IMR-90 (cell line): ENCODE results near the gene DUS2. TPM values are rescaled to one million over a fixed set of nuclear protein-coding genes. Genes with fewer than 3 reads are reported as not detected.

Experiments
- ATAC-seq: fragments of 200-7000 bp; cut with Tn5 transposase; 2 replicates; pipeline ENCODE4 v1.9.1; 2020; ENCODE audit warnings: low read depth, mild to moderate bottlenecking, moderate library complexity
- BruUV-seq: library from RNA; stranded (reverse); fragments of 400-500 nt; replicated peaks from 2 replicates; lab custom pipeline; 2021; lab: Mats Ljungman, UMichigan
- CTCF ChIA-PET: fragments of 300-600 bp; formaldehyde crosslinking; extraction: SDS; loops from one replicate; lab custom pipeline; 2021; ENCODE audit warnings: antibody characterized with exemption; lab: Yijun Ruan, JAX
- POLR2A ChIA-PET: fragments of 300-600 bp; sonication (Branson Sonifier 250); formaldehyde crosslinking; loops from one replicate; lab custom pipeline; 2022; ENCODE audit warnings: antibody characterized with exemption; ENCODE audit not compliant: unreplicated experiment; lab: Charles Lee
- DNase-seq: peaks from one replicate; pipeline ENCODE4 v3.0.0; 2013
- H2AFZ ChIP-seq: replicated peaks from 2 replicates; pipeline ENCODE3; 2013; ENCODE audit warnings: low read length, mild to moderate bottlenecking; ENCODE audit not compliant: poor library complexity
- H2AK5ac ChIP-seq: 2 replicates; pipeline ENCODE4 v1.6.1; 2013; ENCODE audit warnings: low read depth, low read length, inconsistent platforms
- H2AK9ac ChIP-seq: replicated peaks from 2 replicates; pipeline ENCODE3; 2013; ENCODE audit warnings: mild to moderate bottlenecking, low read depth, low read length, moderate library complexity; ENCODE audit not compliant: poor library complexity
- H2BK120ac ChIP-seq: 2 replicates; pipeline ENCODE4 v1.6.1; 2013; ENCODE audit warnings: low read depth, low read length, inconsistent platforms
- H2BK15ac ChIP-seq: 3 replicates; pipeline ENCODE4 v1.6.1; 2013; ENCODE audit warnings: low read depth, low read length, inconsistent platforms
- H2BK20ac ChIP-seq: 2 replicates; pipeline ENCODE4 v1.6.1; 2013; ENCODE audit warnings: low read depth, mild to moderate bottlenecking, inconsistent platforms, low read length, moderate library complexity
- H2BK5ac ChIP-seq: 2 replicates; pipeline ENCODE4 v1.6.1; 2013; ENCODE audit warnings: mild to moderate bottlenecking, low read depth, low read length, inconsistent platforms; ENCODE audit not compliant: poor library complexity, severe bottlenecking
- H3K14ac ChIP-seq: replicated peaks from 2 replicates; pipeline ENCODE4 v1.6.1; 2013; ENCODE audit warnings: low read depth, low read length, inconsistent platforms
- H3K18ac ChIP-seq: 2 replicates; pipeline ENCODE4 v1.6.1; 2013; ENCODE audit warnings: low read depth, low read length, control low read depth
- H3K23ac ChIP-seq: 2 replicates; pipeline ENCODE4 v1.6.1; 2013; ENCODE audit warnings: low read depth, low read length, inconsistent platforms
- H3K27ac ChIP-seq: 2 replicates; pipeline ENCODE4 v1.5.1; 2013; ENCODE audit warnings: mild to moderate bottlenecking, control low read depth, low read length; ENCODE audit not compliant: insufficient read depth
- H3K27me3 ChIP-seq: 2 replicates; pipeline ENCODE4 v1.6.1; 2013; ENCODE audit warnings: low read length; ENCODE audit not compliant: control insufficient read depth, insufficient read depth
- H3K36me3 ChIP-seq: 2 replicates; pipeline ENCODE4 v1.6.1; 2013; ENCODE audit warnings: low read length, mixed read lengths; ENCODE audit not compliant: control insufficient read depth, insufficient read depth
- H3K4ac ChIP-seq: 2 replicates; pipeline ENCODE4 v1.6.1; 2013; ENCODE audit warnings: low read depth, low read length, inconsistent platforms
- H3K4me1 ChIP-seq: 2 replicates; pipeline ENCODE4 v1.6.1; 2013; ENCODE audit warnings: low read length, mixed read lengths; ENCODE audit not compliant: control insufficient read depth, insufficient read depth
- H3K4me2 ChIP-seq: 2 replicates; pipeline ENCODE4 v1.6.1; 2013; ENCODE audit warnings: low read depth, mild to moderate bottlenecking, control low read depth, low read length, moderate library complexity
- H3K4me3 ChIP-seq: 2 replicates; pipeline ENCODE4 v1.5.1; 2013; ENCODE audit warnings: low read depth, mild to moderate bottlenecking, control low read depth, low read length, moderate library complexity; ENCODE audit not compliant: insufficient read depth
- H3K56ac ChIP-seq: 2 replicates; pipeline ENCODE4 v1.6.1; 2013; ENCODE audit warnings: low read length, inconsistent platforms; ENCODE audit not compliant: insufficient read depth; ENCODE audit errors: extremely low read depth
- H3K79me1 ChIP-seq, 2 experiments: 2 replicates each; pipeline ENCODE4 v1.6.1; 2013; ENCODE audit warnings: low read length in 2 of 2, inconsistent platforms in 1 of 2, low read depth in 1 of 2
- H3K9ac ChIP-seq: 2 replicates; pipeline ENCODE4 v1.6.1; 2013; ENCODE audit warnings: low read depth, low read length, control low read depth
- H3K9me1 ChIP-seq: 2 replicates; pipeline ENCODE4 v1.6.1; 2013; ENCODE audit warnings: low read length, inconsistent platforms; ENCODE audit not compliant: insufficient read depth
- H3K9me3 ChIP-seq: 2 replicates; pipeline ENCODE4 v1.6.1; 2013; ENCODE audit warnings: low read length; ENCODE audit not compliant: control insufficient read depth, insufficient read depth
- H4K20me1 ChIP-seq: 2 replicates; pipeline ENCODE4 v1.6.1; 2013; ENCODE audit warnings: low read length, inconsistent platforms; ENCODE audit not compliant: insufficient read depth
- H4K5ac ChIP-seq: 2 replicates; pipeline ENCODE4 v1.6.1; 2013; ENCODE audit warnings: mild to moderate bottlenecking, low read depth, low read length, control low read depth
- H4K8ac ChIP-seq, 2 experiments: 2 replicates each; pipeline ENCODE4 v1.6.1; 2013; ENCODE audit warnings: low read depth in 2 of 2, low read length in 2 of 2, control low read depth in 1 of 2, inconsistent platforms in 1 of 2
- H4K91ac ChIP-seq: 2 replicates; pipeline ENCODE4 v1.6.1; 2013; ENCODE audit warnings: low read depth, low read length, inconsistent platforms; ENCODE audit not compliant: insufficient read depth
- BHLHE40 ChIP-seq: fragments of 150-350 bp; IDR thresholded peaks from 2 replicates; pipeline ENCODE4 v1.6.1; 2016; ENCODE audit warnings: mild to moderate bottlenecking, low read depth, low read length
- CEBPB ChIP-seq: IDR thresholded peaks from 2 replicates; pipeline ENCODE4 v1.6.1; 2012; ENCODE audit warnings: low read depth, low read length, improper control_type of control experiment
- CHD1 ChIP-seq: IDR thresholded peaks from 2 replicates; pipeline ENCODE4 v1.6.1; 2012; ENCODE audit warnings: low read depth, low read length, improper control_type of control experiment
- ELK1 ChIP-seq: fragments of 150-350 bp; IDR thresholded peaks from 2 replicates; pipeline ENCODE4 v1.6.1; 2016; ENCODE audit warnings: low read depth, mild to moderate bottlenecking, low read length, moderate library complexity, borderline replicate concordance
- FOS ChIP-seq: fragments of 150-350 bp; IDR thresholded peaks from 2 replicates; pipeline ENCODE4 v1.6.1; 2016; ENCODE audit warnings: low read depth, low read length
- MAFK ChIP-seq: IDR thresholded peaks from 2 replicates; pipeline ENCODE4 v1.6.1; 2012; ENCODE audit warnings: low read depth, low read length, improper control_type of control experiment
- MXI1 ChIP-seq: IDR thresholded peaks from 2 replicates; pipeline ENCODE4 v1.6.1; 2012; ENCODE audit warnings: low read depth, mild to moderate bottlenecking, low read length, moderate library complexity, borderline replicate concordance
- NFE2L2 ChIP-seq: fragments of 150-350 bp; IDR thresholded peaks from 2 replicates; pipeline ENCODE4 v1.6.1; 2016; ENCODE audit warnings: low read depth, mild to moderate bottlenecking, low read length
- POLR2A ChIP-seq: IDR thresholded peaks from 2 replicates; pipeline ENCODE4 v1.6.1; 2012; ENCODE audit warnings: mild to moderate bottlenecking, low read depth, low read length
- RAD21 ChIP-seq: IDR thresholded peaks from 2 replicates; pipeline ENCODE4 v1.6.1; 2012; ENCODE audit warnings: low read length, improper control_type of control experiment
- RCOR1 ChIP-seq: IDR thresholded peaks from 2 replicates; pipeline ENCODE4 v1.6.1; 2012; ENCODE audit warnings: mild to moderate bottlenecking, low read length, improper control_type of control experiment; ENCODE audit not compliant: insufficient replicate concordance
- RFX5 ChIP-seq: IDR thresholded peaks from 2 replicates; pipeline ENCODE4 v1.8.0; 2012; ENCODE audit warnings: low read depth, mild to moderate bottlenecking, low read length, moderate library complexity
- SMC3 ChIP-seq: fragments of 150-350 bp; IDR thresholded peaks from 2 replicates; pipeline ENCODE4 v1.6.1; 2016; ENCODE audit warnings: low read depth, mild to moderate bottlenecking, antibody characterized with exemption, low read length, moderate library complexity
- WGBS, 2 experiments: methylation state at CpG; one replicate each; pipeline versions ENCODE4 v1.1.5 to v1.1.7; 2013; ENCODE audit warnings: missing lambda C conversion rate in 2 of 2; ENCODE audit not compliant: insufficient read length in 1 of 2; ENCODE audit errors: extremely low coverage in 2 of 2; 5-methylcytosine and 5-hydroxymethylcytosine counted together
- dilution Hi-C: fragments of 300-500 bp; cut with HindIII; formaldehyde crosslinking; loops from one replicate; pipeline ENCODE4 v1.14.3; 2018; ENCODE audit warnings: low sequenced_read_pairs; ENCODE audit not compliant: unreplicated experiment
- in situ Hi-C: fragments of 300-500 bp; cut with MboI; formaldehyde crosslinking; loops from 3 replicates; pipeline ENCODE4 v1.14.3; 2019; ENCODE audit warnings: low sequenced_read_pairs, inconsistent platforms, mixed read lengths
- intact Hi-C: fragments of 100-400 bp; cut with micrococcal nuclease; formaldehyde crosslinking; loops from 2 replicates; pipeline ENCODE4 v1.10.0; 2022
- polyA plus RNA-seq, 3 experiments: library from polyadenylated mRNA; depleted of rRNA; stranded (reverse); fragments of >200 nt; gene quantifications; 2 replicates each; pipeline ENCODE4 v1.2.3, GENCODE V29; 2012; ENCODE audit warnings: low replicate concordance in 1 of 3
- total RNA-seq: library from RNA; depleted of rRNA; stranded (reverse); fragments of >200 nt; gene quantifications from 2 replicates; pipeline ENCODE4 v1.2.3, GENCODE V29; 2012
- TF ChIP-seq, protein P1 (sequence below): fragments of 150-350 bp; IDR thresholded peaks from 2 replicates; pipeline ENCODE4 v1.6.1; 2017; ENCODE audit warnings: mild to moderate bottlenecking, antibody characterized with exemption, low read length, low read depth
- TF ChIP-seq, protein P2 (sequence below): conservative IDR thresholded peaks from 2 replicates; pipeline ENCODE4 v1.5.1; 2012; ENCODE audit warnings: mild to moderate bottlenecking, low read depth, low read length, improper control_type of control experiment

DUS2 gene
- total and polyA plus RNA-seq, 2 of the 4 experiments (the other 2 are of a cell fraction) = 15.8 to 30.5 TPM

DNA sequence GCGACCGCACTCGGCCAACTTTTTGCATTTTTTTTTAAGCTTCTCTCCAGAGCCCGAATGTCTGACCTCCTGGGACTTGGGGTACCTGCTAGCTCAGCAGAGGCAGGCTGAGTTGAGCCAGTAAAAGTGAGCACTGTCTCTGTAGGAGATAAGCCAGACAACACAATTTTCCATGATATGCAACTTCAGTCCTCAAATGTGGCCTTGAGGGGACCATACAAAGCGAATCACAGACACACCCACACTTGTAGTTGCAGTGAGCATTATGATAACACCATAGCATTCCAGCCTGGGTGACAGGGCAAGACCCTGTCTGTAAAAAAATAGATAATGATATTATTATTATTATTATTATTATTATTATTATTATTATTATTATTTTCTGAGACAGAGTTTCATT is 26.4 kb upstream of the DUS2 start:
- Histone ChIP-seq H2BK20ac (no peak overlapping the region), H3K27me3 (no peaks in the 10 kb centered on the region), H2AK5ac (no peak overlapping the region), H3K36me3 (no peaks in the 10 kb centered on the region), H4K5ac (no peak overlapping the region), H3K9ac (no peak overlapping the region), H4K20me1 (no peaks in the 10 kb centered on the region; the same call in 1 of the 2 replicates), H2AK9ac (no peak overlapping the region), H3K18ac (no peak overlapping the region), H2BK120ac (no peak overlapping the region), H2BK15ac (no peak overlapping the region), H3K9me1 (peaks cover 14% of the 10 kb centered on the region), H3K4ac (no peak overlapping the region), H3K27ac (no peak overlapping the region), H2AFZ (no peak overlapping the region), H2BK5ac (no peak overlapping the region), H4K91ac (no peak overlapping the region), H3K56ac (no peak overlapping the region), H3K14ac (no peak overlapping the region), H3K4me2 (no peak overlapping the region), H3K23ac (no peak overlapping the region), H3K4me3 (no peak overlapping the region), H3K9me3 (no peaks in the 10 kb centered on the region), H3K79me1 (no peaks in the 10 kb centered on the region), H3K4me1 (peaks cover 9% of the 10 kb centered on the region), H4K8ac (no peak overlapping the region)
- TF ChIP-seq POLR2A = no peak
- TF ChIP-seq ELK1 = no peak
- no peak for TF ChIP-seq SMC3
- no peak for TF ChIP-seq NFE2L2
- no peak for TF ChIP-seq FOS
- TF ChIP-seq CHD1 = no peak
- TF ChIP-seq, protein P1, sequence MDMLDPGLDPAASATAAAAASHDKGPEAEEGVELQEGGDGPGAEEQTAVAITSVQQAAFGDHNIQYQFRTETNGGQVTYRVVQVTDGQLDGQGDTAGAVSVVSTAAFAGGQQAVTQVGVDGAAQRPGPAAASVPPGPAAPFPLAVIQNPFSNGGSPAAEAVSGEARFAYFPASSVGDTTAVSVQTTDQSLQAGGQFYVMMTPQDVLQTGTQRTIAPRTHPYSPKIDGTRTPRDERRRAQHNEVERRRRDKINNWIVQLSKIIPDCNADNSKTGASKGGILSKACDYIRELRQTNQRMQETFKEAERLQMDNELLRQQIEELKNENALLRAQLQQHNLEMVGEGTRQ = no peak
- TF ChIP-seq, protein P2, sequence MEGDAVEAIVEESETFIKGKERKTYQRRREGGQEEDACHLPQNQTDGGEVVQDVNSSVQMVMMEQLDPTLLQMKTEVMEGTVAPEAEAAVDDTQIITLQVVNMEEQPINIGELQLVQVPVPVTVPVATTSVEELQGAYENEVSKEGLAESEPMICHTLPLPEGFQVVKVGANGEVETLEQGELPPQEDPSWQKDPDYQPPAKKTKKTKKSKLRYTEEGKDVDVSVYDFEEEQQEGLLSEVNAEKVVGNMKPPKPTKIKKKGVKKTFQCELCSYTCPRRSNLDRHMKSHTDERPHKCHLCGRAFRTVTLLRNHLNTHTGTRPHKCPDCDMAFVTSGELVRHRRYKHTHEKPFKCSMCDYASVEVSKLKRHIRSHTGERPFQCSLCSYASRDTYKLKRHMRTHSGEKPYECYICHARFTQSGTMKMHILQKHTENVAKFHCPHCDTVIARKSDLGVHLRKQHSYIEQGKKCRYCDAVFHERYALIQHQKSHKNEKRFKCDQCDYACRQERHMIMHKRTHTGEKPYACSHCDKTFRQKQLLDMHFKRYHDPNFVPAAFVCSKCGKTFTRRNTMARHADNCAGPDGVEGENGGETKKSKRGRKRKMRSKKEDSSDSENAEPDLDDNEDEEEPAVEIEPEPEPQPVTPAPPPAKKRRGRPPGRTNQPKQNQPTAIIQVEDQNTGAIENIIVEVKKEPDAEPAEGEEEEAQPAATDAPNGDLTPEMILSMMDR = no peak
- TF ChIP-seq CEBPB = no peak
- no peak for TF ChIP-seq RCOR1
- TF ChIP-seq MAFK = no peak
- TF ChIP-seq RAD21 = no peak
- no peak for TF ChIP-seq RFX5
- no peak for TF ChIP-seq BHLHE40
- TF ChIP-seq MXI1 = no peak
- in situ Hi-C loops (no loop called here), intact Hi-C loops (no loop called here), dilution Hi-C loops (no loop called here)
- ChIA-PET CTCF (interaction anchor here (0.7 kb wide), 1 partner anchor 68 kb away, joined by 3 read pairs; no protein-coding TSS in a partner anchor), POLR2A (no interaction called here)
- WGBS, 2 experiments = no CpG with 5 or more reads among the region's 5 CpGs
- no peak for ATAC-seq
- DNase-seq = no peak
- no TSS peak for BruUV-seq
